ENCODE data around the gene ZIC2.
"Not testable (repeated sequence)": the region's sequence is repeated elsewhere in the genome, so short reads cannot be mapped to it uniquely, and the experiment has no call there.

The ZIC2 gene

DNA sequence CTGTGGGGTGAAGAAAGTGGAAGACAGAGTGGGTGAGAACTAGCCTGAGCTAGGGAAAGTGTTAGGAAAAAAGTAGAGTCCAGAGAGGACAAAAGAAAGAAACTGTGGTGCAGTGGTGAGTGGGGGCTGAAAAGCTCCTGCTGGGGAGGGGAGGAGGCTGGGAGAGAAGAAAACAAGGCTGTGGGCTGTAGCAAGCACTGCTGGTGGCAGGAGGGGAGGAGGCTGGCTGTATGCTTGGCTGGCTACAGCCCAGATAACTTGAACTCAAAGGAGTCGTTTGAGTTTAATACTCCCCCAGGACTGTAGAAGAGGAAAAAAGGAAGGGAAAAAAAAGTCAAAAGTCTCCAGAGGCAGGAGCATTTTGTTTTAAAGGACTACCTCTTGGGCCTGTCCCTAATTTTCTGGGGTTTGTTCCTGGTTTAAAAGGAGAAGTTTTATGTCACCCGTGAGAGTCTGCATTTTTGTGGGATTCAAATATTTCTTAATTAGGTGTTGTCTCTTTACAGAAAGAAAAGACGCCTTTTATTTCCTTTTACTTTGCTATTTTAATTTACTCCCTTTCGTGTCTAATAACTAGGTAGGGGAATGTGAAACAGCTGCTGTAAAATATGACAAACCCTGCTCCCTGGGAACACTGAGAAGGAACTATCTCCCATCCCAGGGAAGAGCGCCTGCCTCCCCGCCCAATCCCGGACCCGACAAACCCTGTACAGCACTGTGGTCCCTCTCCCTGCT lies 31.7 kb upstream of the ZIC2 start:
- no peak overlapping the region for H3K4me3 ChIP-seq (replicated peaks; ENCODE audit: low read depth, low read length)
- H3K27me3 ChIP-seq (replicated peaks; ENCODE audit: control insufficient read depth, insufficient read depth, low read length) = no peaks in the 10 kb centered on the region; the same call in 1 of the 2 replicates
- TF ChIP-seq, protein P1, sequence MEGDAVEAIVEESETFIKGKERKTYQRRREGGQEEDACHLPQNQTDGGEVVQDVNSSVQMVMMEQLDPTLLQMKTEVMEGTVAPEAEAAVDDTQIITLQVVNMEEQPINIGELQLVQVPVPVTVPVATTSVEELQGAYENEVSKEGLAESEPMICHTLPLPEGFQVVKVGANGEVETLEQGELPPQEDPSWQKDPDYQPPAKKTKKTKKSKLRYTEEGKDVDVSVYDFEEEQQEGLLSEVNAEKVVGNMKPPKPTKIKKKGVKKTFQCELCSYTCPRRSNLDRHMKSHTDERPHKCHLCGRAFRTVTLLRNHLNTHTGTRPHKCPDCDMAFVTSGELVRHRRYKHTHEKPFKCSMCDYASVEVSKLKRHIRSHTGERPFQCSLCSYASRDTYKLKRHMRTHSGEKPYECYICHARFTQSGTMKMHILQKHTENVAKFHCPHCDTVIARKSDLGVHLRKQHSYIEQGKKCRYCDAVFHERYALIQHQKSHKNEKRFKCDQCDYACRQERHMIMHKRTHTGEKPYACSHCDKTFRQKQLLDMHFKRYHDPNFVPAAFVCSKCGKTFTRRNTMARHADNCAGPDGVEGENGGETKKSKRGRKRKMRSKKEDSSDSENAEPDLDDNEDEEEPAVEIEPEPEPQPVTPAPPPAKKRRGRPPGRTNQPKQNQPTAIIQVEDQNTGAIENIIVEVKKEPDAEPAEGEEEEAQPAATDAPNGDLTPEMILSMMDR (IDR thresholded peaks at IDR 0.05; ENCODE audit: insufficient read depth, low read length, poor library complexity, severe bottlenecking) = no peak
- no peak for DNase-seq (ENCODE audit: extremely low read depth, insufficient read length)
- no peaks in the 10 kb centered on the region for H3K36me3 ChIP-seq (ENCODE audit: control insufficient read depth, insufficient read depth, low read length)

DNA sequence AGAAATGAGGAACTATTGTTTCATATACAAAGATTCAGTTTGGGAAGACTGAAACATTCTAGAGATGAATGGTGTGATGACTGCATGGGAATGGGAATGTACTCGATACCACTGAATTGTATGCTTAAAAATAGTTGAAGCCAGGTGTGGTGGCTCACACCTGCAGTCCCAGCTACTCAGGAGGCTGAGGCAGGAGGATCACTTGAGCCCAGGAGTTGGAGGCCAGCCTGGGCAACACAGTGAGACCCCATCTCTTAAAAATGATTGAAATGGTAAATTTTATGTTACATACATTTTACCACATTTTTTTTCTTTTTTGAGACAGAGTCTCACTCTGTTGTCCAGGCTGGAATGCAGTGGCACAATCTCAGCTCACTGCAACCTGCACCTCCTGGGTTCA lies 29.9 kb upstream of the ZIC2 start:
- not testable (repeated sequence) for H3K36me3 ChIP-seq (ENCODE audit: control insufficient read depth, insufficient read depth, low read length); H3K4me3 ChIP-seq (replicated peaks; ENCODE audit: low read depth, low read length); H3K27me3 ChIP-seq (replicated peaks; ENCODE audit: control insufficient read depth, insufficient read depth, low read length); DNase-seq (ENCODE audit: extremely low read depth, insufficient read length)

DNA sequence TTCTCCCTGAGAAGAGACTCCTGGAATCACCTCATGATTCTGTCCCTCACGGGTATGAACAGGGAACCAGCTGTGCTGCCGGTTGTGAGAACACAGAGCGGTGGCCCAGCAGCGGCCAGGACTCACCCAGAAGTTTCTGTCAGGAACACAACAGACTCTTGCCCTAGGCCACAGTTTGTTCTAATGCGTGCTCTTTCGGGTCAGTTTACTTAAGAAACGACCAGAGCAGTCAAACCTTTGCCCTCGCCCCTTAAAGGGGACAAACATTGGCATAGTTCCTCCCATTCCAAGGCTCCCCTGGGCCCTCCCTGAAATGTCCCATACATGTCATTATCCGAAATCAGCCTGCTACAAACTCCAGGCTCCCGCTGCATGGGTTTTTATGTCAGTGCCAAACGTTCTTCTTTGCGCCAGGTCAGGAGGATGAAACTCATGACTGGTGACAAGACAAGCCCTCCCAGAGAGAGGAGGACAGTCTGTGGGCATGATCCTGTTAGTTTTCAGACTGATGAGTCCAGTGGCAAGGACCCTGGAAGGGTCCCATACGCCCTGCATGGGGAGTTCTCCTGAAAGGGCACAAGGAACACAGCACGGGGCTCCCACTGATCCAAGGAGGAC lies 28.3 kb upstream of the ZIC2 start:
- TF ChIP-seq, protein P1 (IDR thresholded peaks at IDR 0.05; ENCODE audit: insufficient read depth, low read length, poor library complexity, severe bottlenecking) = no peak
- no peak for DNase-seq (ENCODE audit: extremely low read depth, insufficient read length)
- no peaks in the 10 kb centered on the region for H3K36me3 ChIP-seq (ENCODE audit: control insufficient read depth, insufficient read depth, low read length)
- no peaks in the 10 kb centered on the region; the same call in 1 of the 2 replicates for H3K27me3 ChIP-seq (replicated peaks; ENCODE audit: control insufficient read depth, insufficient read depth, low read length)
- H3K4me3 ChIP-seq (replicated peaks; ENCODE audit: low read depth, low read length) = no peak overlapping the region

DNA sequence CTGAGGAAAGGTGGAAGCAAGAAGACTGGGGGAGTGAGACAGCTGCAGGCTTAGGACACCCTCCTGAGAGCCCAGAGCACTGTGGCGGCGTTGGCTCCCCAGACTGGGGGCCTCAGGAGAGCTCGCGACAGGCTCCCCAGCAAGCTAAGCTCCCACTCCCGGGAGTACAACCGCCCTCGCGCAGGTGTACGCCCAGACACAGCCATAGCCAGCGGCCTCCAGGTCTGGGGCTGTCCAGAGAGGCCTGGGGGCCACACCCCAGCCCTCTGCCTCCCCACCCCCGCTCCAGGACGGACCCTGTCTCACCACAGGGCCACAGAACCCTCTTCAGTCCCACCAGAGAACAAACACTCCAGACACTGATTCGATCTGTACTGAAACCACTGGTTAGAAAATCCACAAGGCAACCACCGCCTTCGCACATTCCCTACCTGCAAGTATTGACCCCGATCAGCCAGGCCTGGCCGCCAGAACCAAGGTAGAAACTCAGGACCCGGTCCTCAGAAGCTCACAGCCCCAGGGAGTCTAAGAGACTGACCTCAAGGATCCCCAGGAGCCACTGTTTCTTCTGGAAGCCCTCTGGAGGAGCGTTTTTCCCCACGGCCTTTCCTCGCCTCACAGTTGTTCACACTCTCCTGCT lies 26.4 kb upstream of the ZIC2 start:
- TF ChIP-seq, protein P1 (IDR thresholded peaks at IDR 0.05; ENCODE audit: insufficient read depth, low read length, poor library complexity, severe bottlenecking) = no peak
- no peak for DNase-seq (ENCODE audit: extremely low read depth, insufficient read length)
- no peaks in the 10 kb centered on the region for H3K36me3 ChIP-seq (ENCODE audit: control insufficient read depth, insufficient read depth, low read length)
- peaks cover 3% of the 10 kb centered on the region; the same call in 1 of the 2 replicates for H3K27me3 ChIP-seq (replicated peaks; ENCODE audit: control insufficient read depth, insufficient read depth, low read length)
- no peak overlapping the region for H3K4me3 ChIP-seq (replicated peaks; ENCODE audit: low read depth, low read length)

DNA sequence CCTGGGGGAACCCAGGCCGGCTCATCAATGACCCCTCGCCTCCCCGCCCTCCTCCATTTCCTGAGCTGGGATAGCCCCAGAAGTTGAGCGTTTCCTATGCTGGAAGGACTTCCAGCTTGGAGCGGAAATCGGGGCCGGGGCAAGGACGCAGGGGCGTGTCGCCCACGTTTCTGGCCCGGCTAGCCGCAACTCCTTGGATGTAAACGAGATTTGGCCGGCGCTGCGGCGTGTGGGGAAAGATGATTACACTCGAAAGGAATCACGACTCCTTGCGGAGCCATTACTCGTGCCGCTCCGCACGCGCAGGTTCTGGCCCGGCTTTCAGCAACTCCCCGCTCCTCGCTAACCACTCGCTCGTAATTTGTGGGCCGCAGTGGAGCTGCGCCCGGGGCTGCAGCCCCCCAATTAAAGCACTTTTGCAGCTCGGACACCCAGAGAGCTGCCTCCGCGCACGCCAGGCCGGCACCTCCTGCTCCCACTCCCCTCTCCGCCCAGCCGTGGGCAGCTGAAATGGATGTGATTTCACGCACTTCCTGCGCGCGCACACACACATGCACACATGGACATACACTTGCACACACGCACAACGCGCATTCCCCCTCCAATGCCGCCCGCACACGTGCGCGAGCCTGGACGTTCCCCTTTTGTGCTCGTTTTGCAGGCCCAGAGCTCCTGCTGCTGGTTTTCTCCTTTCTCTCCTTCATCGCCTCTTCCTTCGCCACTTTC lies 25.7 kb upstream of the ZIC2 start:
- H3K4me3 ChIP-seq (replicated peaks; ENCODE audit: low read depth, low read length) = no peak overlapping the region
- DNase-seq (ENCODE audit: extremely low read depth, insufficient read length) = no peak

More for the DNA sequence above, 25.7 kb upstream of the ZIC2 start:
- H3K27me3 ChIP-seq (replicated peaks; ENCODE audit: control insufficient read depth, insufficient read depth, low read length) = peaks cover 3% of the 10 kb centered on the region; the same call in 1 of the 2 replicates
- TF ChIP-seq, protein P1 (IDR thresholded peaks at IDR 0.05; ENCODE audit: insufficient read depth, low read length, poor library complexity, severe bottlenecking) = no peak
- H3K36me3 ChIP-seq (ENCODE audit: control insufficient read depth, insufficient read depth, low read length) = no peaks in the 10 kb centered on the region

All from GM06990 (cell line).